Measurements from ENCODE around the gene GRIP1.

Gene GRIP1, protein sequence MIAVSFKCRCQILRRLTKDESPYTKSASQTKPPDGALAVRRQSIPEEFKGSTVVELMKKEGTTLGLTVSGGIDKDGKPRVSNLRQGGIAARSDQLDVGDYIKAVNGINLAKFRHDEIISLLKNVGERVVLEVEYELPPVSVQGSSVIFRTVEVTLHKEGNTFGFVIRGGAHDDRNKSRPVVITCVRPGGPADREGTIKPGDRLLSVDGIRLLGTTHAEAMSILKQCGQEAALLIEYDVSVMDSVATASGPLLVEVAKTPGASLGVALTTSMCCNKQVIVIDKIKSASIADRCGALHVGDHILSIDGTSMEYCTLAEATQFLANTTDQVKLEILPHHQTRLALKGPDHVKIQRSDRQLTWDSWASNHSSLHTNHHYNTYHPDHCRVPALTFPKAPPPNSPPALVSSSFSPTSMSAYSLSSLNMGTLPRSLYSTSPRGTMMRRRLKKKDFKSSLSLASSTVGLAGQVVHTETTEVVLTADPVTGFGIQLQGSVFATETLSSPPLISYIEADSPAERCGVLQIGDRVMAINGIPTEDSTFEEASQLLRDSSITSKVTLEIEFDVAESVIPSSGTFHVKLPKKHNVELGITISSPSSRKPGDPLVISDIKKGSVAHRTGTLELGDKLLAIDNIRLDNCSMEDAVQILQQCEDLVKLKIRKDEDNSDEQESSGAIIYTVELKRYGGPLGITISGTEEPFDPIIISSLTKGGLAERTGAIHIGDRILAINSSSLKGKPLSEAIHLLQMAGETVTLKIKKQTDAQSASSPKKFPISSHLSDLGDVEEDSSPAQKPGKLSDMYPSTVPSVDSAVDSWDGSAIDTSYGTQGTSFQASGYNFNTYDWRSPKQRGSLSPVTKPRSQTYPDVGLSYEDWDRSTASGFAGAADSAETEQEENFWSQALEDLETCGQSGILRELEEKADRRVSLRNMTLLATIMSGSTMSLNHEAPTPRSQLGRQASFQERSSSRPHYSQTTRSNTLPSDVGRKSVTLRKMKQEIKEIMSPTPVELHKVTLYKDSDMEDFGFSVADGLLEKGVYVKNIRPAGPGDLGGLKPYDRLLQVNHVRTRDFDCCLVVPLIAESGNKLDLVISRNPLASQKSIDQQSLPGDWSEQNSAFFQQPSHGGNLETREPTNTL

DNA sequence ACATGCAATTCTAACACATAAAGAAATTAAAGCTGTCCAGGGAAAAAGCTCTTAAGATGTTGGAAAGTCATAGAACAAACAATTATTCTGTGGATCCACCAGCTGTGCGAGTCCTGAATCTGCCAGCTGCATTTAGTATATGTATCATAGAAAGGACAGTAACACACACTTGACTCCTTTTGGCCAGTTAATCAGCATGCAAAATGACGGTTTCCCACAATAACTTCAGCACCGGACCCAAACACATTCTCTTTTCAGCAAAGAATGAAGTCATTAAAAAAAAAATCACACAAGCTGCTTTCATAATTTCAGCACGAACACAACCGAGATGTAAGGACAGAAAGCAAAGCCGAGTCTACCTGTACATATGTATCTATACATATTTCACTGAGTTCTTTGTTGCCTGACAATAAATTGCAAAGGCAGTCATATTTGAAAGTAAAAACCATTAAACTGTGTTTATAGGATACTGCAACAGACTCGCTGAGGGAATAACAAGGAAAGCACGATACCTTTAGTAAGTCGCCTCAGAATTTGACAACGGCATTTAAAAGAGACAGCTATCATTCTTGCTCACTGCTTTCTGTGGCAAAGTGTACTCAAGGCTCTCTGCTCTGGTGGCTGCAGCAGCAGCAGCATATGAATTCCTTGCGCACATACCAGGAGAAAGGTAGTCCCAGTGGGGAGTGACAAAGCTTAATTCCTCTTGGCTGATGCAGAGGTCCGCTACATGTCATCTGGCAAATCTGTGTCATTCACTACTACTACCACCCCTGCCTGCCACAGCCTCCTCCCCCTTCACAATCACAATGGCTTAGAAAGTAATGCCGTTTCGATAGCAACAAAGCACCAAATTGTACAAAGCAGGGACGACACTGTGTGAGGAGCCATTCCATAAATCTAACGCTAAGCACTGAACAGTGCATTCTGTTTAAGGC is at the start of gene GRIP1:
GRIP1 (minus strand) TSS at position 739 of the 938 bp plus-strand sequence; CDS start at position 567, 172 bp downstream.
- peak; percentile 55 for DNase-seq (ENCODE audit: low spot score)

DNA sequence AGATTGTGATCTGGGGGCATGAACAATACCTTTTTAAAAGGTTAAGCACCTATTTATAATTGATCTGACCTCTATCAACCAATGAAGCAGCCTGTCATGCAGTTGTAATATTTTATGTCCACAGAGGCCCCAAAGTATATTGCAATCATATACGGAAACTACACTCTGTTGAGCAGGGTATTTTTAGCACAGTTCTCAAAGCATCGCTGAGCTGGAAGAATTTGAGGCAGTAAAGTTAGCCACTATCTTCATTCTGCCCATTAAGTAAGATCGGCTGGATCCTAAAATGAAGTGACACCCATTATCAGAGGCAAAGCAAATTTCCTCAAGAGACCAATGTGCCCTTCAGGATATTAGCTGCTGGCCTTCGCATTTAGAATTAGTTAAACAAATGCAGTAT is 47.7 kb upstream of the GRIP1 start:
- DNase-seq (ENCODE audit: low spot score) = no peak

DNA sequence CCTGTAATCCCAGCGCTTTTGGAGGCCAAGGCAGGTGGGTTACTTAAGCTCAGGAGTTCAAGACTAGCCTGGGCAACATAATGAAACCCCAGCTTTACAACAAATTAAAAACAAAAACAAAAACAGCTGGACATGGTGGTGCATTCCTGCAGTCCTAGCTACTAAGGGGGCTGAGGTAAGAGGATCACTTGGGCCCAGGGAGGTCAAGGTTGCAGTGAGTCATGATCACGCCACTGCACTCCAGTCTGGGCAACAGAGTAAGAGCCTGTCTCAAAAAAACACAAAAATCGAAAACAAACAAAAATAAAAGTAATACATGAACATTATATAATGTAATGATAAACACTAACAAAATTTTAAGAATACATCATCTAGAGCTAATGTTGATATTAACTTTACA is 46.2 kb upstream of the GRIP1 start:
- DNase-seq (ENCODE audit: low spot score) = no peak

DNA sequence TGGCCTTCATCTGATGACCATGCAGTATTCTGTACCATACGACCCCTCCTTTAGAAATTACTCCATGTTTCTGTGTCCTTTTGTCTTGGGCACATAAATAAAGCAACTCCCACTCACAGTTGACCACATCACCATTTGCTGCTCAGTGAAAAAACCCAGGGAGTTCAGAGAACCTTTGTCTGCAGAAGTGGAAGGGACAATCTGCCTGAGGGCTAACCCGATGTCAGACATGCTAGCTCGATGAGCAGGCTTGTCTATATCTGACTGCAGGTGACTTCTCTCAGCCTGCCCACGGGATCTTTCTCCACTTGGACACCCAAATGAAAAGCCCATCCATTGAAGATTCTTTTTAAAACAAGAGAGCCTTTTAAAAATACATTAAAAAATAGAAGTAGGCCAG is 45.7 kb upstream of the GRIP1 start:
- DNase-seq (ENCODE audit: low spot score) = no peak

DNA sequence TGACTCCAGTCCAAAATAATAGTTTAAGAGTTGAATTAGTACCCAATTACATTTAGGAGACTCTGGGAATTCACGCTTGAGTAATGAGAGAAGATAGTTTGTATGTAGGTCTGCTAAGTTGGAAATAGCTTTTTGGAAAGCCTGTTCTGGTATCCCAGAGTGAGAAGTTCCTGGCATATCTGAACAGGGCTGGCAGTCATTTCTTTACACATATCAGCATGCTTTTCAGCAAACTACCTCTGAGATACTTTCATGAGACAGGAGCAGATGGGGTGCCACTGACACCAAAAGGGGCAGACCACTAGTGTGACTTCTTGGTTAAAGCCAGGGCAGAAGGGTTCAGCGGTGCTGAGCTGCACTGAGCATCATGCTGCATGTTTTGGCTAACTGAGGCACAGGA is 45.1 kb upstream of the GRIP1 start:
- DNase-seq (ENCODE audit: low spot score) = no peak

DNA sequence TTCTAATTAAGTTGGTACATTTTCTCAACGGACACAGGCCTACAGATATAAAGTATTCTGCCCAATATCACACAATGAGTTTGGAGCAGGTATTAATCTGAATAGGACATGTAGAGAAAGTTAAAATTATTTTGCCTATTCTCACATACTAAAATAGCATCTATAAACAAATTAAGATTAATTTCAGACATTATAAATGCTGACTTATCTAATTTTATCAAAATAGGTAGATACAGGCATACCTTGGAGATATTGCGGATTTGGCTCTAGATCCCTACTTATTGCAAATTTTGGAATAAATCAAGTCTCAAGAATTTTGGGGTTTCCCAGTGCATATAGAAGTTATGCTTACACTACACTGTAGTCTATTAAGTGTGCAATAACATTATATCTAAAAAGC is 41.0 kb upstream of the GRIP1 start:
- no peak for DNase-seq (ENCODE audit: low spot score)

DNA sequence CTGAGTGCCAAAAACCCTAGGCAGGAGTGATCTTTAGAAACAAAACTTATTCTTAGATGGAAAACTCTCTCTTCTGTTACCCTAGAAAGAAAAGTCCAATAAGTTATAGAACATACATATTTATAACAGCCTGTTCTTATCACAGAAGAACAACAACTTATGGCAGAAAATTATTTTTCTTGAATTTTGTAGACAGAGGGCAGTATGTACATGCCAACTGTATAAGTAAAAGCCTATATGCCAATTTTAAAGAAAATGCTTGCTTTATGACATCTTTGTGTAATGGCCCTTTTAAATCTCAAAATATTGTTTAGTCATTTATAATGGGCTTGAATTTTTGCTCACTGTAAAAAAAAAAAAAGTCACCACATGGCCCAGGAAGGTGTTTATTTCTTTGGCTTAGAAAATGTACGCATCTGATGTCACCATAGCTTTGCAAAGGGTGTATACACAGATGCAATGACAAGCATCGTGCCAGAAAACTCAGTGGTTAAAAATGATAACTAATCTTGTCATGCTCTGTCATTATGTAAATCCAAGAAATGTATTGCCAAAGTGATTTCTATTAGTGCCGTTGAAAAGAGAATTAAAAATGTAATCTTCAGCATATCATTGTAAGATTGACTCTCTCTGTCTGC is 38.3 kb upstream of the GRIP1 start:
- DNase-seq (ENCODE audit: low spot score) = no peak

DNA sequence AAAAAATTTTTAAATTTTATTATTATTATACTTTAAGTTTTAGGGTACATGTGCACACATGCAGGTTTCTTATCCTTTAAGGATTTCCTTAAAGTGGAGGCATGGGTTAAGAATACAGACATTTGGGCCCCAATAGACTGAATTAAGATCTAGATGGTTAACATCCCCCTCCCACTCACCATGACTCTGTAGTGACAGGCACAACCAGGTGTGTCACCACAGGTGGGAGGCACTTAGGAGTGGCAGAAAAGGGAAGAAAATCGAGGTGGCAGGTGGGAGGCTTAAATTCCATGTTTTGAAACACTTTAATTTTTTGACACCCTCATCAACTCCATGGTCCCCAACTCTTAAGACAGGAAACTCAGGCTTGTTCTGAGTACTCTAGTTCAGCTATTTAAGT is 37.6 kb upstream of the GRIP1 start:
- no peak for DNase-seq (ENCODE audit: low spot score)

DNA sequence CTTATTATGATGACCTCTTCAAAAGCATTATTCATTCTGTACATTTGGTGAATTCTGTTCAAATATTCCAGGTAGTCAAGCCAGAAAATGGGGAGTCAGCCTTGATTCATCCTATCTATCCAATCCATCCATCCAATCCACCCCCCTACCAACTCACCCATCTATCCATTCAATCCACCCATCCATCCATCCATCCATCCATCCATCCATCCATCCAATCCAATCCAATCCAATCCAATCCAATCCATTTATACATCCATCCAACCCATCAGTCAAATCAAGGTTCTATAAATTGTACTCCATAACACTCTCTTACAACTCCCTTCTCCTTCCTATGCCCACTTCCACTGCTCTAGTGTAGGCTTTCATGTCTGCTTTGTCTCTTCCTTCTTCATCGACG is 35.8 kb upstream of the GRIP1 start:
- DNase-seq (ENCODE audit: low spot score) = no peak

DNA sequence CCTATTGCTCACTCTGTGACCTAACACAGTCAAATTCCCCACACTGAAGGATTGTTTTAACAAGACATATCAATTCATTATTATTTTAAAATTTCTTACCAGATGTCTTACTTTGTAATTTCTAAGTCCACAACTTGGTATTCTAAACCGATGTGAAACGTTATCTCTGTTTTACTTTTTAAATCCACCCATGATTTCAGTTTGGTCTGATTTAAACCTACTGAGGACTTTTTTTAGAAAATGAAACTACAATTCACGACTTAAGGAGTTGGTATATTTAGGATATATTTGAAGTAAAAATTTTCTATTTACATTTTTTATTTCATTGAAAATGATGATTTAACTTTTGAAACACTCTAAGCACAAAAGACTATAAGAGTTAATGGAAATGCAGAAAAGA is 35.1 kb upstream of the GRIP1 start:
- no peak for DNase-seq (ENCODE audit: low spot score)

DNA sequence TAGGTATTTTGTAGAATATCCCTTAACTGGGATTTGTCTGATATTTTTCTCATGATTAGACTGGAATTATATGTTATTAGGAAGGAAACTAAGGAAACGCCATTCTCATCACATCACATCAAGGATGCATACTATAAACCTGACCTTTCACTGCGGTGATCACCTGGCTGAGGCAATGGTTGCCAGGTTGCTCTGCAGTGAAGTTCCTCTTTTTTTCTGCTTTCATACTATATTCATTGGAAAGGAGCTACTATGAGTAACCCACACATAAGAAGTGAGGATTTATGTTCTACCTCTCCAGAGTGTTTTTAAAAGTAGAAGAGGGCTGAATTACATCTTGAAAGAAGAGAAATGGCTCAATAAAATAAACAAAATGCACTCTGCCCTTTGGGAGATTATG is 31.0 kb upstream of the GRIP1 start:
- no peak for DNase-seq (ENCODE audit: low spot score)

DNA sequence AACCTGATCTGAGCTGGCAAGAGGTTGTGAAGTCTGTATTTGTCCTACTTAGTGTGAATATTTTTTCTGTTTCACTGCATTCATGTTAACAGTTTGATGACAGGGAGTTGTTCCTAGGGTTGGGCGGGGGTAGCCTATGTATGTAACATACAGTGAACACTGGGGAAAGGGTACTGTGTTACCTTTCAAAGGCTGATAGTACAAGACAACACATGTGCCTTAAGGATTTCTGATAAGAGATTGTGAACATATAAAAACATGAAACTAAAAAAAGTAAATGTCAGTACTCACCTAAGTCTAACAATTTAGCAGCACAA is 30.5 kb upstream of the GRIP1 start:
- no peak for DNase-seq (ENCODE audit: low spot score)

DNA sequence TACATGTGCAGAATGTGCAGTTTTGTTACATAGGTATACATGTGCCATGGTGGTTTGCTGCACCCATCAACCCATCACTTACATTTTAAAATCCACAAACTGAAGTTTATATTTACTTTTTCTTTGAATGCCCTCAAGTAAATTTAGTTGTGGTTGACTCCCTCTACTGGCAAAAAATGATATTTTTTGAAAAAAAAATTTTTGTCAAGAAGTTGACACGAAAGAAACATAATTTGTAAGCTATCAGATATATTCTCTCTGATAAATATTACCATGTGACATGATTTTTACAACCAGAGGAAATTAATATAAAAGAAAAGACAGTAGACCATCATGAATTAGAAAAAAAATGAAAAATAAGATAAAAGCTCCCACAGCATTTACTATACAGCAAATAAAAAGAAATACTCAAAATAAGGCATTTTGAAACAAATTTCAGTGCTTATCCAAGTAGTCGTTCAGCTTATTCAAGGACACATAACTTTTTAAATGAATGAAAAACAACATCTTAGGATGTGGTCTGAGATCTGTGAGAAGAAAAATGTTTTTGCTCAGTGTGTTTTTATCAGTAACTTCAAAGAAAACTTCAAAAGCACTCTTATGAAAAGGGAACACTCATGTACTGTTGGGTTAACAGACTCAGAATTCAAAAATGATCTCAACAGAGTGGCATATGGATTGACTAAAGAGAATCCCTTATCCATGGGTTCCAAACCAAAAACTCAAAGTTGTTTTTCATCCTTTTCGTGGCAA is 30.0 kb upstream of the GRIP1 start:
- DNase-seq (ENCODE audit: low spot score) = no peak

DNA sequence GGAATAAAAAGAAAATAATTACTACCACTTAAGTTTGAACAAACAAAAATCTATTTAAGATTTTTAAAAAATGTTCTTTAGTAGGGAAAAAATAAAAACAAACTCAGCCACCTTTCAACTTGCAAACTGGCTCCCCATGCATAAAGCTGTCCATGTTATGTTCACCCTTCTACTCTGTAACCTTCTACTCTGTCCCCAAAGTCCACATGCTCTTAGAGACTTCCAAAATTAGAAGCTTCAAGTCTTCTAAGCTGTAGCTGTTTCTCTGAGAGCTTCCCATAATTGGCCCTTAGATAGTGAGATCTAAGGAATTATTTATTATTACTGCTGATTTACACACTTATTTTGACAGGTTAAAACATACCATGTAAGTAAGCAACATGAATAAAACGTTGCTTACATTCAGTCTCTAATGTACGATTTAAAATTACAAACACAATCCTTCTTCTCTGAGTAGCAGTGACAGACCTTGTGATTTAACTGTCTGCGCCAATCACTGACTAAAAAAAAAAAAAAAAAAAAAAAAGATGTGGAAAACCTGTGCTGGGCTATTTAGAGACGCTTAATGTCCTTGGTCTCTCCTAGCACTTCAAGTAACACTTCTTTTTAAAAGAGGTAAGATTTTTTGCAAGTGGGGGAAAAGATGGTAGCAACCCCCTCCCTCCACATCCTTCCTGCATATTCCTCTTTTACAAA is 28.3 kb upstream of the GRIP1 start:
- DNase-seq (ENCODE audit: low spot score) = no peak

DNA sequence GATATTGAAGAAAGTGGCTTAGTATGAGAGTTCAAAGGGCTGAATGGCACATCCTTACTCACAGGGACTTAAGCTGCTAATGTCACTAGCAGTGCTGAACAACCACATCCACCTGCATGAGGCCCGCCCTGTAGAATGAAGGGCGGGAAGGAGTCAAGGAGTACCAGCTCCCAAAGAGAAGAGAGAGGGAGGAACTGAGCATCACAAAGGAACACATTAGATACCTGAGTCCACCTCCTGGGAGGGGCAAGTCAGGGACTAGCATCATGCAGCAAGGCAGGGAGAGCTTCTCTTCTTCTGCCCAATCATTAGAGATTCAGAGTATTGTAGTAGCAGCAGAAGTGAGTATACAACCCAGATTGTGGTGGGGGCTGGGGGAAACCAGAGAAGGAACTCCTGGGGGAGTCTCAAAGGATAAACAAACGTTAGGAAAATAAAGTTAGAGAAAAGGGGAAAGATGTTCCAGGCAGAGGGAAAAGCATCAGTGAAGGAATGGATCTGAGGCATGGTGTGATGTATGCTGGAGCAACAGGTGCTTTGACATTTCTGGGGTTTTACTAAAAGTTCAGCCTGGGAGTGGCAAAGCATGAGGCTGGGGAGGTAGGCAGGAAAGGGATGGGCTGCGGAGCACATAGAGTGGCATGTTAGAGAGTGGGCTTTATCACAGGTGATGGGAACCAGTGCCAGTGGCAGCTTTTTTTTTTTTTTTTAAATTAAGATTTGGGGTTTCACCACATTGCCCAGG is 21.0 kb upstream of the GRIP1 start:
- DNase-seq (ENCODE audit: low spot score) = no peak

DNA sequence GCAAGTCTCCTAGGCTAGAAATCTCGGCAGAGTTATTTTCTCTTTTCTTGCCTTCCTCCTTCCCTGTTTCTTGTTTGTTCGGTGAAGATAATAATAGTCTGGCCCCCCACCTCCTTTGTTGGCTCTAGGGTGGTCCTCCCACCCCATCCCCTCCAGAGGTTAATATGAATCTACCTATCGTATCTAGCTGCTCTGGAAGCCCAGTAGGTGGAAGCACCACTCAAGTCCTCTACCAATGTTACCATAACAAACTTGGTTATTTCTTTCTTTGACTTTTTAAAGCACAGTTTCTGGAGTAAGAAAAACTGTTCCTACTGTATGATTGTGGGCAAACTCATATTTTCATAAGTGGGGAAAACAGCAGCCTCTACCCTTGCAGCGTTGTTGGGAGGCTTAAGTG is 19.7 kb upstream of the GRIP1 start:
- DNase-seq (ENCODE audit: low spot score) = no peak

DNA sequence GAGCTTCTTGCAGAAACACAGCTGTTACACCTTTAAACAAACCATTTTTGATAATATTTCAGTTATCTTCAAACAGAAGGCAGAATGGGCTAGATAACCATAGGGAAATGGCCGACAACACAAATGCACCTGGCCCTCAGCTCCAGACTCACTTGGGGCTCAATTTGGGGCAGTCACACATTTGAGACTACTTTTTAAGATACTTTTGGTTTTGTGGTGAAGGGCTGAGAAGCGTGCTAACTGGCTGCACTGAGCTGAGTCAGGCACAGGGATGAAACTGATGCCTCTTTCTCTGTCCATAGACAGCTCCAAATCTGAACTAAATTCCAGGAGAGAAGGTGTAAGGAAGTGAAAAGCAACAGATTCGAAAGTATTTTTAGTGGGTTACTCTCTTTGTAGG is 18.5 kb upstream of the GRIP1 start:
- no peak for DNase-seq (ENCODE audit: low spot score)

DNA sequence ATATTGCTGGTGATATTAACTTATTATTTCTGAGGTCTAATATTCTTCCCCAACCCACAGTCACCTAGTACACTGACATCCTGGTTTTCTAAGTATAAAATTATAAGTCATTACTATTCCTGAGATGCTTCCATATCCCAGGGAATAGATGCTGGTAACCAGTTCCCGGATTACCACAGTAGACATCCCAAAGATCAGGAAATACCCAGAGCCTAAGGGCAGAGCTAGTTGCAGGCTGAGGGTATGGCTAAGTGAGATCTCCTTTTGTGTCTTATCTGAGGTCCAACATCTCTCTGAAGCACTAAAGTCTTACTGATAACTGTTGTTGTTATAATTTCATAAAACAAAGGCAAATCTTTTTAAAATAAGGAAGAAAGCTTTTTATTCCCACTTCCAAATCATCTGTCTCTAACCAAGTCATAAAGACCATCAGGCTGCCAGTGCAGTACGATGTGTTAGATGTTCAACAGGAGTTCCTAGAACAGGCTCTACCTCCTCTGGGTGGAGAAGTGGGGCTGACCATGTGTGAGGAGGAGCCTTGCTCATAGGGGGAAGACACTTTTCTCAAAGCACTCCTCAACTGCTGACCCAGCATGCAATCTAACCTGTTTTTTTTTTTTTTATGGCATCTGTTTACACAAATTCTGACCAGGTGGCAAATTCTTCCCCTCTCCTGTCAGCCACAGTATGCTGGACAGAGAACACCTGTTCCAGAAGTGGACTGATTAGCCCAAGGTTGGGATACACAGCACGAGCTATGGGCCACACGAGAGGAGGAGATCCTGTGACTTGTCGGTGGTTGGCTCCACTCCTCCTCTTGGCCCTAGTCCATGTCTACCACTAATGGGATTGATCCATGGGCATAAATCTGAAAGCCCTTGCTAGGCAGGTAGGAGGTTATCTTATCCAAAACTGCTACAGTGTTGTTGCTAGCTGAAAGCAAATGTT is 16.1 kb upstream of the GRIP1 start:
- DNase-seq (ENCODE audit: low spot score) = no peak

All from Ammon's horn (tissue), 1 donor.